AG10803 (cell line): ENCODE data around the gene TTC7B.

Experiments
- DNase-seq: peaks from one replicate; pipeline ENCODE4 v3.0.0; 2010; ENCODE audit warnings: low read depth
- H3K4me3 ChIP-seq: 2 replicates; pipeline ENCODE4 v1.5.1; 2011; ENCODE audit warnings: mild to moderate bottlenecking, low read length, control low read depth
- CTCF ChIP-seq: conservative IDR thresholded peaks from 2 replicates; pipeline ENCODE4 v1.5.1; 2011; ENCODE audit warnings: mild to moderate bottlenecking, low read length, control low read depth, inconsistent platforms

The TTC7B gene

GRCh38 chr14:90750701-90751100 is 65.5 kb downstream of the TTC7B start:
- DNase-seq, result no peak
- no peak overlapping the region for H3K4me3 ChIP-seq
- TF ChIP-seq CTCF, result no peak

- TF ChIP-seq CTCF, result no peak
- no peak for DNase-seq
- no peak overlapping the region for H3K4me3 ChIP-seq
These were observed 66.0 kb downstream of the TTC7B start for GRCh38 chr14:90750191-90750590.

- no peak for DNase-seq
- H3K4me3 ChIP-seq, result no peak overlapping the region
- no peak for TF ChIP-seq CTCF
These were observed 68.3 kb downstream of the TTC7B start for GRCh38 chr14:90747909-90748308.

- no peak for DNase-seq
- no peak for TF ChIP-seq CTCF
- H3K4me3 ChIP-seq, result no peak overlapping the region
These were observed 72.4 kb downstream of the TTC7B start for GRCh38 chr14:90743826-90744225.

- no peak for DNase-seq
- TF ChIP-seq CTCF, result no peak
- H3K4me3 ChIP-seq, result no peak overlapping the region
These were observed 72.8 kb downstream of the TTC7B start for GRCh38 chr14:90743425-90743824.

GRCh38 chr14:90742729-90743128 is 73.5 kb downstream of the TTC7B start:
- TF ChIP-seq CTCF, result no peak
- H3K4me3 ChIP-seq, result no peak overlapping the region
- DNase-seq, result no peak

GRCh38 chr14:90742252-90742651 is 74.0 kb downstream of the TTC7B start:
- H3K4me3 ChIP-seq, result no peak overlapping the region
- no peak for DNase-seq
- TF ChIP-seq CTCF, result no peak
